ENCODE results near the gene MGAT5.

The MGAT5 gene

DNA sequence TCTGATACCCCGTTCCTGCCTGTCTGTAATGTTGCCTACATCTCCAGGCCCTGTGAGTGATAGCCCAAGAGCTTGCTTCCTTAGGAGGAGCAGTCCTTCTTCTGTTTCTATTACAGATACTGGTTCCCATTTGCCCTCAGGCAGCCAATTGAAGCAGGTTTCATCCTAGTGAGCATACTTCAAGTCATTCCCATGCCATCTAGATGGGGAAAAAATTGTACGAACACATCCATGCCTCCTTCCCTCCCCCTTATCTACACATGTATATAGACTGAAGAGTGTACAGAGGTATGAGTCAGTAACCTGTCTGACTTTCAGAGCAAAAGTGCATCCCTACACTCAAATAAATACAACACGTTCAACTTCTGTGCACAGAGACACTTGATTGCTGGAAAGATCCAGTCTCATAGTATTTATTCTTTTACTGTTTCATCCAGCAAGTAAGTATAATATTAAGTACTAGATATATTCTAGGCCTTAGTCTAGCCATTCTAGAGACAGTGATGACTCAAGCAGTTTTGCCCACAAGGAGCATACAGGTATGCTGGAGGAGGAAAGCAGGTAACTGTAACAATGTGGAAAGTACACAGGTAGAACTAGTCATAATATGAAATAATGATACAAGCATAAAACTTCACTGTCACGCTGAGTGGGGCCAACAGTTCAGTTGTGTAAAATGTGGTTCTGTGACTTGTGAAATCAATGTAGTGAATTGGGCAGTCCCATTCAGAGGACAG, 153.4 kb downstream of the MGAT5 start:
- DNase-seq, result no peak

DNA sequence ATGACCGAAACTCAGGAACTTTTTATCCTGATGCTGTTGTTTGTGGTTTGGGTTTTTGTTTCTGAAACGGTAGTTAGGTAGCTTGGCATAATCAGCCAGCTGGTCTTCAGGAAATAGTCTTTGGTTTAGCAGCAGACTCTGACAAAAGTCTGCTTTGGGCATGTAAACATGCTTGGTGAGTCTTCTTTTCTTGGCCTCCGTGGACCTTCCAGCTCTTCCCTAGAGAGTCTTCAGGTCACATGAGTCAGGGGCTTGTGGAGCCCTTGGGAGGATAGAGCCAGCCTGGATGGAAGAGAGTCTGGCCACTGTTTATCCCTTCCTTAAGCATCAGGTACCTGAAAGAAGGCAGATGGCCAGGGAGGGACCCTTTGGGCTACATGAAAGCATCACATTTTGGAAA, 154.5 kb downstream of the MGAT5 start:
- no peak for DNase-seq

DNA sequence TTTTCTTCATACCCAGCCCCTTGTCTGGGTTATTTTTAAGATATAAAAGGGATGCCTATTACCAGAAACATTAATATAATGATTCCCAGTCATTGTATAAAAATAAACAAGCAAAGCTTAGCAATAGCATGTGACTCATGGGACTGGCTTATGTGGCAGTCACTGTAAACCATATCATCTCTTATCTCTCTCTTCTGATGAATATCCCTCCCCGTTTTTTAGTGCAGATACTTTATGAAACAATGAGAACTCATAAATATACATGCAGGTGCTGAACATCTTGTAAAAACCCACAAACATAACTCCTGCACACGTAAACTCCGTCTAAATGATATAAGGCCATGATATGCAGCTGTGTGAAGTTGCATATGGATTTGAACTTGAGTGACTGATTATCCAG, 154.9 kb downstream of the MGAT5 start:
- DNase-seq, result no peak

DNA sequence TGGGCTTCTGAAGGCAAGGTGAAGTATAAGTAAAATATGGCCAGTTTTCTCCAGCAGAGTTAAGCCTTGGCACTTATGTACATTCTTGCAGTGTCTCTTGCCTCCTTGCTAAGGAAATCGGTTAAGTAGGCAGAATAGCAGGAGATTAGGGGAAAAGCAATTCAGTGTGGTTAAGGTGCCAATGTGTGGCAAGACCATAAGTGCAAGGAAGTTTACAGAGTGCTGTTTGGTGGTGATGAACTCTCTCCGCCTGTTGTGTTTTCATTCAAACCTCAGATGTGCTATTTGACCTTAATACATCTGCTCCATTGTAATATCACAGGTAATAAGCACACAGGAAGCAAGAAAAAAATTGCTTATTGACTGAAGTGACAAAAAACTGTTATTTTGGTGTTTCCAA, 156.1 kb downstream of the MGAT5 start:
- no peak for DNase-seq

DNA sequence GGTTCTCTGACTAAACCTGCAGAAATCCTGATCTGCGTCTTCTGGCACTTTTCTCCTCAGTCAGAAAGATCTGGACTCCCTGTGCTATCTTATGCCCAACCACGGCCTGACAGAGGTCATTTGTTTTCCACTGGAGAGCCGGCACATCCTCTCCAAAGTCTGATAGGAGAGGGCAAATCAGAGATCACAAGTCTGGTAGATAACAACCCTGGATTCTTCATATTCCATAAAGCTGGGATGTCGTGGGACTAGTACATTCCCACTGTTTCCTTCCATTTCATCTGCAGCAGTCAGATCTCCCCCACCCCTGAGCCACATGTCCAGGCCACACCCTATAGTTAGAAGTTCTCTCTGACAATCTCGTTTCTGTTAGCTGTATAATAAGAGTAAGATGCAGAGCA, 157.0 kb downstream of the MGAT5 start:
- DNase-seq, result no peak

DNA sequence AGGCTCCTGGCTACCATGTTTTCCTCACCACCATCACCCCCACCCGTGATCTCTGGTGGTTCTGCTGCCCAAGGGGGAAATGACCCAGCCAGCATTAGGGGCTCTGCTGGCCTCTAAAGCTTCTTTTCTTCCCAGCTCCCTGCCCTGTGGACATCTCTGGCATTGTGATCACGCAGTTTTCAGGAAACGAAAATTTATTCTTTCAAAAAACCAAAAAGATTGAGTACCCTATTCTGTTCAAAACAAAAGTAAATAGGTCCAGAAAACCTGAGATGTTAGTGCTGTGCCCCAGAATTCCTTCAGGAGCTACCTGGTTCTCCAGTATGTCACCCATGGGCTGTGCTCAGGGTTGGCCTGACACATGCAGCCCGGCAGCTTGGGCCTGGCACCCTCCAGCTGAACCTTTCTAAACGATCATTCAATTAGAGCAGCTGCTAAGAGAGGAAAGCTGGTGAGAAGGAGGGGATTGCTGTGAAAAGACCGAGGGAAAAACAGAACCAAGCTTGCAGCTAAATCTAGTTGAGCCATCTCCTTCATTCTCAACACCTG, 157.5 kb downstream of the MGAT5 start:
- DNase-seq, result no peak

DNA sequence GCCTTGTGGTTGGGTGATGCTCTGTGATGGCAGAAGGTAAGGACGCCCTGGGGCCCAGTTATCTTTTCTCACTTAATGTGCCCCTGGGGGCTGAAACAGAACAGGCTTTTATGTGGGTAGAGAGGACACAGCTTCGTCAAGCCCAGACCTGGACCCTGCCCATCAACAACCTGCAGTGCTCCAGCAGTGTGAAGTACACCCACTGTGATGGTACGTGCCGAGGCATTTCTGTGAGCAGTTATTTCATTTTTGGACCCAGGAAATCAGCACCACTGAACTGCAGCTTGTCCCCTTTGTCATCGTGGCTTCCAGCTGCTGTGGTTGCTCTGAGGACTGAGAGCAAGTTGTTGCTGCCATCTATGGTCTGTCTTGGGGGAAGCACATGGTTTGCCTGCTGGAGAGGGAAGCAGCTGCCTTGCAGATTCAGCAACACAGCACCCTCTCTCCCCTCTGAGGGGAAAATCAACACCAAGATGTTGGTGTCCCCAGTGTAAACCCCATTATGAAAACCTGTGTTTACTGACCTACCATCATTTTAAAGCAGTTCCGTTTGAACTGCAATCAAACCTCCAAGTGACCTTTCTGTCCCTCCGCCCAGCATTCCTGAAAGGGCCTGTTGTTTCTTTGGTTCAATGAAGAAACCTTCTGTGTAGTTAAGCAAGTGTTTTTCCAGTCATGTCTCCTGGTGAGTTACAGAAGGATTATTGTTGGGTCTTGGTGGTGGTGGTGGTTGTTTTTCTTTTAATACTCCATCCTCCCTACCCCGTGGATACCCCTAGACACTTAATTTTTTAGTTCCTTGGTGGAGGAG, 158.2 kb downstream of the MGAT5 start:
- DNase-seq, result peak; percentile 36 to 44

DNA sequence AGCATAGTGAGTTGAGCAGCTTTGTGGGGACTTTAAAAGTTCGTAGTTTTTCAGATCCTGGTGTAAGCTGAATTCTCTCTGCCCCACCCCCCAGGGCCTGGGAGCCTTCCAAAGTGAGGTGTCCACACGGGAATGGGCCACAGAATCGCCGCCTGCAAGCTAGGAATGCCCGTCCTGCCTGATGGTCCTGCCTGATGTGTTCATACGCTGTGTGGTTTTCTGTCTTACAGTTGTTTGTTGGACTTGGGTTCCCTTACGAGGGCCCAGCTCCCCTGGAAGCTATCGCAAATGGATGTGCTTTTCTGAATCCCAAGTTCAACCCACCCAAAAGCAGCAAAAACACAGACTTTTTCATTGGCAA, 158.7 kb downstream of the MGAT5 start:
- no peak for DNase-seq

DNA sequence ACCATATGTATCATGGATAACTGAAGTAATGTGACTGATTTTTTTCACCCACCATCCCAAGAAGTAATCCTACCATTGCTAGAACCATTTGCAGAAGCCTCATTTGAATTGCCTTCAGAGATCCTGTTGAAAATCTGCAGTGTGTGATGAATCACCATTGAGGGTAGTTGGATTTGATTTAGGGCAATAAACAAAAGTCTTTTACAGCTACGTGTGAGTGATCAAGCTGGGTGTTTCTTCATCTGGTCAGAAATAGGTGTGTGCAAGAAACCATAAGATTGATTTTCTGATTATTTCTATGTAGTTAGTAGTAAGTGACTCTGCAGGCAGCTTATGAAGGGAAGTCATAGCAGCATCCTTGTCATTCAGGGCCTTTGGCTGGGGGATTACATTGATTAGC, 159.6 kb downstream of the MGAT5 start:
- DNase-seq, result no peak

DNA sequence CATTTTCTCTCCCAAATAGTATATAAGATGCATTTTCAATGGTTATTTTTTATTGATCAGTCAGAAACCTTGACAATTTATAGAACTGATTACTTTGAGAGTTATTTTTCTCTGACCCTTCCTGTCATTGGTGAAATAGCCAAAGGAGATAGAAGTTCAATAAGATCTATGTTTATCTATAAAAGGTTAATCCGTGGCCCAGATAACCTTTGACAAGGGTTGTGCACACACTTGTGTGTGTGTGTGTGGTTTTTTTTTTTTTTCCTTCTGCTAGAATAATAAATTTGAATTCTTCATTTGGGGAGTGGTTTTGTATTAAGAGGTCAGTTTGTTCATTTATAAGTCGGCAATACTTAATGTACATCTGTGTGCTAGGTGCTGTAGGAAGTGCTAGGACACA, 160.0 kb downstream of the MGAT5 start:
- DNase-seq, result no peak

DNA sequence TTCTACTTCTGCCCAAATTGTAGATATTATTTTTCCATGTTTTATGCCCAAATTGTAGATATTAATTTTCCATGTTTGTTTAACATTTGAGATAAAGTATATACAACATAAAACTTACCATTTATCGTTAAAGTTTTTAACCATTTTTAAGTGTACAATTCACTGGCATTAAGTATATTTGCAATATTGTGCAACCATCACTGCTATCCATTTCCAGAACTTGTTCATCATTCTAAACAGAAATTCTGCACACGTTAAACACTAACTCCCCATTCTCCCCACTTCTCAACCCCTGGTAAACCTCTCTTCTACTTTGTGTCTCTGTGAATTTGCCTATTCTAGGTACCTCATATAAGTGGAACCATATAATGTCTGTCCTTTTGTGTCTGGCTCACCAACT, 162.1 kb downstream of the MGAT5 start:
- DNase-seq, result no peak

DNA sequence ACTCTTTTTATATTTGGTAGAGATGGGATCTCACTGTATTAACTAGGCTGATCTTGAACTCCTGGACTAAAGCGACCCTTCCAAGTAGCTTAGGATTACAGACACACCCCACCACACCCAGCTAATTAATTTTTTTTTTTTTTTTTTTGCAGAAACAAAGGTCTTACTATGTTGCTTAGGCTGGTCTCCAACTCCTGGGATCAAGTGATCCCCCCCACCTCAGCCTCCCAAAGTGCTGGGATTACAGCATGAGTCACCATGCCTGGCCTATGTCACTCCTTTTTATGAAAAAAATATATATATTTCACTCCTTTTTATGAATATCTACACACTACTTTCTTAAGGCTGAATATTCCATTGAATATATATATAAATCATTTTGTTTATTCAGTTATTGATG, 162.8 kb downstream of the MGAT5 start:
- no peak for DNase-seq

DNA sequence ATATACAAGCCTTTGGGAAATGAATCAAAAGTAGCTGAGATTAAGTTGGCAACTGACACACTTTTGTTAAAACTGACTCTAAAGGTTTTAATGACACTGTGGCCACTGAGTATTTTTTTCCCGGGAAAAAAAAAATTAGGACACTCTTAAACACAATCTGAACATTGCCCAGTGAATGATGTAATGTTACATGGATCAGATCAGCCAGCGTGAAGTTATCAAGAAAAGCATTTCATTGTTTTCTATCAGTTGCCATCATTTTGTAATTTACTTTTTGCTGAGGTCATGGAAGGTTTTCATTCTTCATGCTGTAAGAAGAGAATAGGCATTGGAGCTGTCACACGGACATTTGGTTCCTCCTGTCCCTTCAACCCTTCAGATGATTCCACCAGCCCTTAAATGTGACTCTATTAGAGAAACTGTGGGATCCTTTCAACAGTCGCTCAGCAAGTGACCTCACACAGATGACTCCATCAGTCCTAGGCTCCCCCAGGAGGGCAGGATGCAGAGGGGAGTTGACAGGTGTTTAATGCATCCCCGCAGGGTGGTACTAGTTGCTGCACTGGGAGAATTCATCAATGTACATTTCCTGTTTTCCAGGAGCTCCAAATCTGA, 164.2 kb downstream of the MGAT5 start:
- no peak for DNase-seq

DNA sequence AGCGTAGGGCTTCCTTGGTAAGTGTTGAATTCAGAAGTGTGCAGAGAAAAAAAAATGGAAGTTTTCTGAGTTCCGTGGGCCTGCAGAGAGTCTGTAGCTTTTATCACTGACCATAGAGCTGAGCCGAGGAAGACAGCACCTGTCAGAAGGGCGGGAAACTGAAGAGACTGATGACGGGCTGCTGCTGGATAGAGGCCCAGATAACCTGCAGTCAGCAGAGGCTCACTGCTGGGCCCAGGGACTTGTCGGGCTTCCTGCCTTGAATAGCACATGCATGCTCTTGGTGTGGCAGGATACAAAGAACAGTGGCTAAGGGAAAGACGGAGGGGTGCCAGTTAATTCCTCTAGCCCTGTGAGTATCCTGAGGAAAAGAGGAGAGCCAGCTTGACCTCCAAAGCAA, 166.4 kb downstream of the MGAT5 start:
- no peak for DNase-seq

DNA sequence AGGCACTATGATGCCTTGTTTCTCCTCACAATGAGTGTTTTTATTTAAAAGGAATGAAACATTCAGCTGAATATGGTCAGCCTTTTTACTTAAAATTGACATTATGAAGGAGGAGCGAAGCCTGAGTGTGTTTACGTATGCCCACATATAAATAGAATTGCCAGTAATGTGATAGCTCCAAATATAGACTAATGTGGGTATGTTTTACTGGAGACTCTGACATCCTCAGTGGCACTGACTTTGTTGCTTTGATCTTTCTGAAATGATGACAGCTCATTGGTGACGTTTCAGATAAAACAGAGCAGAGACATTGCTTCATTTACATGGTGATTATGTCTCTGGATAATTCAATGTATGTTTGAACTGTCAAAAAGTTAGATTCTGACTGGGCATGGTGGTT, 167.0 kb downstream of the MGAT5 start:
- DNase-seq, result no peak

DNA sequence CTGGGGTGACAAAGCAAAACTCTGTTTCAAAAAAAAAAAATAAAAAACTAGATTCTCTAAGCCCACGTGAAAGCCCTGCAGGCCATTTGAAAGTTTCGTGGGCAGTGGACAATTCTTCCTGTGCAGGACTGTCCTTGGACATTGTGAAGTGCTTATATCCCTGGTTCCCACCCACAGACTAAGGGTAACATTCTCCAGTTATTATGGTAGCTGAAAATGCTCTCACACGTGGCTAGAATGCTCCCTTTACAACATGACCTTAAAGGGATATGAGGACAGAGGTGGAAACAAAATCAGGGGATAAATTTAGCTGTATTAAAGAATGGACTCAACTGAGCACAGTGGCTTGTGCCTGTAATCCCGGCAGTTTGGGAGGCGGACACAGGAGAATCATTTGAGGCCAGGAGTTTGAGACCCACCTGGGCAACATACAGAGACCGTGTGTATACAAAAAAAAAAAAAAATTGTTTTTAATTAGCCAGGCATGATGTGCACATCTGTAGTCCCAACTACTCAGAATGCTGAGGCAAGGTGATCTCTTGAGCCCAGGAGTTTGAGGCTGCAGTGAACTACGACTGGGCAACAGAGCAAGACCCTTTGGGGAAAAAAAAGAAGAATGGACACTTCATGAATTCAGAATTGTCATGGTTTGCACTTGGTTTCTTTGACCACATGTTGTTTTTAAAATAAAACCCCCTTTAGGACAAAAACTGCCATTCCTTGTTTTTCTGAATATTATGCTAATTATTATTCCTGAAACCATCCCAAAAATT, 167.9 kb downstream of the MGAT5 start:
- DNase-seq, result no peak

DNA sequence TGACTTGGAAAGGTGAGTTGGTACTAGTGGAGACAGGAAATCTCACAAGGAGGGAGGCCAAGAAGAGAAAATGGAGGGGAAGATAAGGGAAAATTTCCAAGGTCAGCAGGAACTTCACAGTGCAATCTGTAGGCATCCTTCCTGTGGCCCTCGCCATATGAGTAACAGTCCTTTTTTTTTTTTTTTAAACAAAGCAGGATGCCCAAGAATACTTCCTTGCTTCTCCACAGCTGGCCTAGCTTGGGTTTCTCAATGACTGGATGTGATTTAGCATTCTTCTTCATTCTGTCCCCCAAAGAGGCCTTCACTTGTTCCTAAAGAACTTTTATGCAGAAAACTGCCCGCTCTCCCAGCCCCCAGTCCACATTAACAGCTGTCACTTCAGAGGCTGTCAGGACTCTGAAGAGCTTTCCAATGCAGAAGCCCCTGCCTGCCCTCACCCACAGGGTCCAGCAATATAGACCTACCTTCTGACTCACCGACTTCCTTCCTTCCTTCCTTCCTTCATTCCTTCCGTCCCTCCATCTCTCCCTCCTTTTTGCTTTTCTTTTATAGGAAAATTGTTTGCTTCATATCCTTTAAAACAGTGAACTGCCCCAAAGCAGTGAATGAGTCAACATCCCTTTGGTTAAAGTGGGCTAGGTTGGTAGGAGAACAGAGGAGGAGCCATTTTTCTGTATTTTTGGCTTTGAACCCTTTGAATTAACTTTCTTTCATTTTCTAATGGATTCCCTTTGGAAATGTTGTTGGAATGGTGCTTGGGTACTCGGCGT, 172.0 kb downstream of the MGAT5 start:
- no peak for DNase-seq

DNA sequence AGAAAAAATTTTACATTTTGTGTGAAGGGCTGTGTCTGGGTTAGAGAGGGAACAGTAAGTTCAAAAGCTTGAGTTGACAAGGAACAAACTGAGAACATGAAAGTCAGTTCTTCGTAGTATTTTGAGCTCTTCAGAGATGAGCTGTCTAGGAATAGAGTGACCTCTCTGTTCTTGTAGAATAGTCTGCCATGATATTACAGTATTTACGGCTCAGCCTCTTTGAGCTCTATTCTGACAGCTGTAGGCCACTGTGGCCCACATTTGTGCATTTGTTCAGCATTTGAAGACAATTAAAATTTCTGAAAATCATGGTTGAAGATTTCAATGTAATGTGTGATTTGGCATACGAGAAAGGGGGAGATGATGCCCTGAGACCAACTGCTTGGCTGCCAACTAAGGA, 172.8 kb downstream of the MGAT5 start:
- no peak for DNase-seq

DNA sequence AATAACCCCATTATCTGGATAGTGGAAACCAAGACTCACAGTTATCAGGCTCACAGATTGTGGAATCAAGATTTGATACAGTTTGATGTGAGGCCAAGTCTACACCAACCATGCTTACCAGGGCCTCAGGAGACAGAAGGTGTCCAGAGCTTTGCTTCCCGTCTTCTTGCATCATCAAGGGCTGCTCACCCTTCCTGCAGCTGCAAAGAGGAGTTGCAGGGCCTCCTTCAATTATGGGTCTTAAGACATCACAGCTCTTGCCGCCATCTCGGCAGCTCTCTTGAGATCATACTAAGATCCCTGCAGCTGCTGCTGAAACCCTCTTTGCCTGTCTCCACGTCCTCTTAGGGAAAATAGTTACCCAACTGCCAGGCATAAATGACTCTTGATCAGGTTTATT, 176.0 kb downstream of the MGAT5 start:
- no peak for DNase-seq

DNA sequence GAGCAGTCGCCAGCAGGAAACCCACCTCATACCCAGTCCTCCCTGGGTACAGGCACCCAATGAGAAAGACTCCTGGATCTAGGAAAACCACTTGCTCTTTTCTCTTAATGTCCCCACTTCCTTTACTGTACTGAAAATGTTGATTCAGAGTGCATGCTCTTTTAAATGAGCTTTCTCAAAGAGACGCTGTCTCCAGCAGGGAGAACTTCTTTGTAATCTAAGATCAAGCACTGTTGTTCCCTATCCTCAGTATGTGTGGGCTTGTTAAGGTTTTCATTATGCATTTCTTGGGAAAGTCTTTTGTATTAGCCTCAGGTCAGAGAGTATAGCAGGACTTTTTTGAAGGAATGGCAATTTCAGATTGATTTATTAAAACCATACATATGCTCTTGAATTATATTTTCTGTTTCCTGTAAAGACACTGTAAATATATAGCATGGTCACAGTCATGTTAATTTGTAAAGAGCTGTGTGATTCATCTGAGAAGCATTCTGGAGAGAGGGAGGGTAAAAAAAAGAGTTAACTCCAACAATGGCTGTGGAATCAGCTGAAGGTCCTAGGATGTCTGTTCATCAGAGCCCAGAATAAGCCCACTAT, 178.1 kb downstream of the MGAT5 start:
- no peak for DNase-seq

DNA sequence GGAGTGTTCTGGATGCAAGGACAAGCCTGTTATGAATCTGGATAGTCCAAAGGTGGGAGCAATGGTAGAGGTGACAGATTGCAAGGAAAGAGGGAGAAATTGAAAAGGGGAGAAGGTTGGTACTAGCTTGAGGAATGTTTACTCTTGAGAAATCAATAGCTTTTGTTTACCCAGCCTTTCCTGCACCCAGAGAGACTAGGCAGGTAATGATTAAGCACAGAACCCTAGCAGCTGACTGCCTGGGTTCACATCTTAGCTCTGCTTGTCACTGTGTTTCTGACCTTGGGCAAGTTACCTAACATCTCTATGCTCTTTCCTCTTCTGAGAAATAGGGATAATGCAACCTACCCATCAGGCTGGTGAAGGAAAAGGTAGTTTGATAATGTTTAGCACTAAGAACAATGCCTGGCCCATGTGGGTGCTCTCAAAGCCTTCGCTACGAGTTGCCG, 178.6 kb downstream of the MGAT5 start:
- no peak for DNase-seq

DNA sequence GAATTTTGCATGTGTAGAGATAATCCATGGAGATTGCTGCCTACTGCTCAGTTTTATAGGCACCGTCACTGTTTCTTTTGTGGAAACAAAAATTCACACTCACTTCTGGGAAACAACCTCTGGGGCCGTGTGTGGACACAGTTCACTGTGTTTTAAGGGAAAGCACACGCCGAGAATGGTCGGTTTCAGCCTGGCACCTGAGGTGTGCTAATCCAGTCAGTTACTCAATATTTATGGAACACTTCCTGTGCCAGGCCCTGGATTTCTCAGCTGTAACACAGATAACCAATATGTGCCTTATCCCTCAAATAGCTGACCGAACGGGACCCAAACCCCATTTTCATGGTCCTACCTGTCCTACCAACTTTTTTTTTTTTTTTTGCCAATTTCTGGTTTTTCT, 179.6 kb downstream of the MGAT5 start:
- DNase-seq, result no peak
